ENCODE measurements around the gene SNRPF. TPM values are rescaled to one million over a fixed set of nuclear protein-coding genes. Genes with fewer than 3 reads are reported as not detected.

The SNRPF gene
- total and polyA plus RNA-seq, 8 donors: 10.9 to 55.4 (median 31.2) TPM; not detected in 2

DNA sequence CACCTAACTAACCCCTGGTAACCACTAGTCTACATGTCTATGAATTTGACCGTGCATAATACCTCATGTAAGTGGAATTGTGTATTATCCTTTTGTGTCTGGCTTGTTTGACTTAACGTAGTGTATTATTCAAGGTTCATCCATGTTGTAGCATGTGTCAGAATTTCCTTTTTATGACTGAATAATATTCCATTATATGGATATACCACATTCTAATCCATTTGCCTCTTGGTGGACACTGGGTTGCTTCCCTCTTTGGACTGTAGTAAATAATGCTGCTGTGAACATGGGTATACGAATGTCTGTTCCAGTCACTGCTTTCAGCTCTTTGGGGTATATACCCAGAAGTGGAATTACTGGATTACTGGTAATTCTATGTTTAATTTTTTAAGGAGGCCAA lies 3.3 kb downstream of the SNRPF start:
- 97 to 98% (median 98%) methylated on average over 3 of the region's 3 CpGs for whole genome bisulfite sequencing, 5 donors
- H3K4me3 ChIP-seq: no peak overlapping the region
- H3K27ac ChIP-seq: no peak overlapping the region
- H3K9me3 ChIP-seq: no peaks in the 10 kb centered on the region
- no peak for DNase-seq
- H3K36me3 ChIP-seq: peaks cover 14 to 59% (median 54%) of the 10 kb centered on the region in 4 donors
- peaks cover 17 to 41% (median 29%) of the 10 kb centered on the region in 4 donors for H3K4me1 ChIP-seq
- intact Hi-C loops (cut with DNase I; ENCODE audit: low total_unique reads): no loop called here
- no peaks in the 10 kb centered on the region for H3K27me3 ChIP-seq
- TF ChIP-seq, protein P1, sequence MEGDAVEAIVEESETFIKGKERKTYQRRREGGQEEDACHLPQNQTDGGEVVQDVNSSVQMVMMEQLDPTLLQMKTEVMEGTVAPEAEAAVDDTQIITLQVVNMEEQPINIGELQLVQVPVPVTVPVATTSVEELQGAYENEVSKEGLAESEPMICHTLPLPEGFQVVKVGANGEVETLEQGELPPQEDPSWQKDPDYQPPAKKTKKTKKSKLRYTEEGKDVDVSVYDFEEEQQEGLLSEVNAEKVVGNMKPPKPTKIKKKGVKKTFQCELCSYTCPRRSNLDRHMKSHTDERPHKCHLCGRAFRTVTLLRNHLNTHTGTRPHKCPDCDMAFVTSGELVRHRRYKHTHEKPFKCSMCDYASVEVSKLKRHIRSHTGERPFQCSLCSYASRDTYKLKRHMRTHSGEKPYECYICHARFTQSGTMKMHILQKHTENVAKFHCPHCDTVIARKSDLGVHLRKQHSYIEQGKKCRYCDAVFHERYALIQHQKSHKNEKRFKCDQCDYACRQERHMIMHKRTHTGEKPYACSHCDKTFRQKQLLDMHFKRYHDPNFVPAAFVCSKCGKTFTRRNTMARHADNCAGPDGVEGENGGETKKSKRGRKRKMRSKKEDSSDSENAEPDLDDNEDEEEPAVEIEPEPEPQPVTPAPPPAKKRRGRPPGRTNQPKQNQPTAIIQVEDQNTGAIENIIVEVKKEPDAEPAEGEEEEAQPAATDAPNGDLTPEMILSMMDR (IDR thresholded peaks at IDR 0.05): no peak
- TF ChIP-seq POLR2AphosphoS5 (IDR thresholded peaks at IDR 0.05) (no peak), POLR2A (IDR thresholded peaks at IDR 0.05) (no peak), EP300 (IDR thresholded peaks at IDR 0.05) (no peak)

- H3K9me3 ChIP-seq: no peaks in the 10 kb centered on the region
- H3K4me3 ChIP-seq: no peak overlapping the region
- DNase-seq: no peak
- TF ChIP-seq POLR2A (IDR thresholded peaks at IDR 0.05): no peak
- TF ChIP-seq EP300 (IDR thresholded peaks at IDR 0.05): no peak
- no peak for TF ChIP-seq POLR2AphosphoS5 (IDR thresholded peaks at IDR 0.05)
- TF ChIP-seq, protein P1 (IDR thresholded peaks at IDR 0.05): no peak
- no peaks in the 10 kb centered on the region for H3K27me3 ChIP-seq
- H3K4me1 ChIP-seq: peaks cover 13 to 33% (median 23%) of the 10 kb centered on the region in 4 donors
- peaks cover 14 to 72% (median 65%) of the 10 kb centered on the region in 4 donors for H3K36me3 ChIP-seq
- H3K27ac ChIP-seq: no peak overlapping the region
- intact Hi-C loops (cut with DNase I; ENCODE audit: low total_unique reads): no loop called here
Observed at GRCh38 chr12:95863337-95863736, 4.6 kb downstream of the SNRPF start.

- H3K27ac ChIP-seq: no peak overlapping the region
- no peaks in the 10 kb centered on the region for H3K9me3 ChIP-seq
- H3K27me3 ChIP-seq: no peaks in the 10 kb centered on the region
- no peak for DNase-seq
- 88 to 95% (median 93%) methylated on average over 4 of the region's 4 CpGs for WGBS, 5 donors
- H3K36me3 ChIP-seq: peaks cover 0 to 41% (median 35%) of the 10 kb centered on the region in 4 donors
- no peak overlapping the region for H3K4me3 ChIP-seq
- H3K4me1 ChIP-seq: no peaks in the 10 kb centered on the region
- TF ChIP-seq POLR2AphosphoS5 (IDR thresholded peaks at IDR 0.05) (no peak), EP300 (IDR thresholded peaks at IDR 0.05) (no peak), POLR2A (IDR thresholded peaks at IDR 0.05) (no peak)
- TF ChIP-seq, protein P1 (IDR thresholded peaks at IDR 0.05): no peak
- intact Hi-C loops (cut with DNase I; ENCODE audit: low total_unique reads): no loop called here
Observed at GRCh38 chr12:95870897-95871296, 12.1 kb downstream of the SNRPF start.

DNA sequence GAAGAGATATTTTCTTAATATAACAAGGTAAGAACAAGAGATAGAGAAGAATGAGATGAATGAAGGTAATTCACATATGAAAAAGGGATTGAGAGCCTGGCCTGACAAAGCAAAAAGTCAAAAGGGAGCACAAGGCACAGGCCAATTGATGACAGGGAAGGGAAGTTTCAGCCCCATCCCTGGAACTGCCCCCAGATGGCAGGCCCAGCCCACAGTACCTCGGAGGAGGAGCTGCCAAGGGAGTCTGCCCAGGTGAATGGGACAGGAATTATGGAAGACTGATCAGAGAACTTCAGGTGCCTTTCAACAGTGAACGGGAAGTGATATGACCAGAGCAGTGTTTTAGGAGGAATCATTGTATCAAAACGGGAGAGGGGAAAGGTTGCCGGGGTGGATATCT lies 15.7 kb downstream of the SNRPF start:
- H3K4me3 ChIP-seq: no peak overlapping the region
- WGBS, 5 donors: 76 to 93% (median 85%) methylated on average over 4 of the region's 4 CpGs

More for the DNA sequence above, 15.7 kb downstream of the SNRPF start:
- Histone ChIP-seq H3K27me3 (no peaks in the 10 kb centered on the region), H3K4me1 (no peaks in the 10 kb centered on the region), H3K27ac (no peak overlapping the region), H3K36me3 (peaks cover 0 to 13% (median 8%) of the 10 kb centered on the region in 4 donors), H3K9me3 (no peaks in the 10 kb centered on the region)
- intact Hi-C loops (cut with DNase I; ENCODE audit: low total_unique reads): no loop called here
- DNase-seq: no peak
- TF ChIP-seq EP300 (IDR thresholded peaks at IDR 0.05) (no peak), POLR2A (IDR thresholded peaks at IDR 0.05) (no peak), POLR2AphosphoS5 (IDR thresholded peaks at IDR 0.05) (no peak)
- TF ChIP-seq, protein P1 (IDR thresholded peaks at IDR 0.05): no peak

Data from stomach (tissue), 9 donors.